ENCODE results near the gene PALLD.

Gene PALLD

DNA sequence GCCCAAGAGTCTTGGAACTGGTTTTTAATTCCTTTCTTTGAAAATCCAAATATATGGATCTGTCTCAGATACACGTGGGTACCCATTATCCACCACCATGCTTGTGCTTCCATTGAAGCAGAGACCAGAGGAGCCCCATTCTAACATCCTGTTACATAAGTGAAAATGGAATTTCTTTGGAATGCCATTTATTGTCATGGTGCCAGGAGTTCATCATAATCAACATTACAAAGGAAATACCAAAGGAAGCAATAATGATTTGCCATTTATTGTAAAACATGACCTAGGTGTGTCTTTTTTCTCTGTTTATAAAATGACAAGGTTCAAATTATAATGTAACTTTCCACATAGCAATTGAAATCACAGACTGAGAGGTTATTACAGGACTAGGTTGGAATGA is 61.7 kb downstream of the PALLD start:
- DNase-seq (ENCODE audit: low read depth, low spot score) = peak; percentile 44

DNA sequence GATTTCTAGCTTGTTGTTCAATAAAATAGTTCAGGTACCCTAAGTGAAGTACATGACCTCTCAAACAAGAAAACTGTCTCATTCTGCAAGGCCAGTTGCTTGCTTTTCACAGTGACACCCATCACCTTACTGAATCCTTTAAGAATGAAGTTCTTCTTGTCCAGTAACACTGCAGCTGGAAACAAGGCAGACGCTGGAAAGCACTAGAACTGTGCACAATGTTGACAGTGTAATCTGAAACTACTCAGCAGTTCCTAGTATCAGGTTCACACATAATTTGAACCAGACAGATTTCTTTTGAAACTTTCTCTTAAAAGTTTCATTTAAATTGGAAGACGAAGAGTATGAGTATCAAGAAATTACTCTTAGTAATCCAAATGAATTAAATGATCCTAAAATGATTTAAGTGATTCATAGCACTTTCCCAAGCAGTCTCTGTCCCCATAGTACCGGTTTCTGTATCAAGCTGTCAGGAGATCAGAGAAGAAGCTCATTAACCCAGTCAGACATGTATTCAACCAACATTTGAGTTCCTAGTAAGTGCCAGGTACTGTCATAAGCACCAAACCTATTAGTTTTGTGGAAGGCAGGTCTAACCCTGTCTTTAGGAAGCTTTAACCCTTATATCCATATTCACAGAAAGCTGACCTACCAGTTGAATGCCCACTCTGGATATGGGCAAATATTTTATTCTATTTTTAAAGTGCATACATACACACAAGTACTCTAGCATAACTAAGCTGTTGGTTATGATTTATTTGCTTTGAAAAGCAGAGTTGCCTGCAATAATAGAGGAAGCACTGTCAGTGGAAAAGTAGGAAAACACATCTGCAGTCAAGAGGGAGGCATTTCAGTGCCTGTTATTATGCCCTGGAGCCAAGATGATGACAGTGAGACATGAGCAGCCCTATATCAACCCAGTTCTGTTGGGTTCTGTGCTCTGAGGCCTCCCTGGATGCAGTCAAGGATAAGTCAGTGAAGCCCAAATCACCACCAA is 63.6 kb downstream of the PALLD start:
- peak; percentile 39 for DNase-seq (ENCODE audit: low read depth, low spot score)

DNA sequence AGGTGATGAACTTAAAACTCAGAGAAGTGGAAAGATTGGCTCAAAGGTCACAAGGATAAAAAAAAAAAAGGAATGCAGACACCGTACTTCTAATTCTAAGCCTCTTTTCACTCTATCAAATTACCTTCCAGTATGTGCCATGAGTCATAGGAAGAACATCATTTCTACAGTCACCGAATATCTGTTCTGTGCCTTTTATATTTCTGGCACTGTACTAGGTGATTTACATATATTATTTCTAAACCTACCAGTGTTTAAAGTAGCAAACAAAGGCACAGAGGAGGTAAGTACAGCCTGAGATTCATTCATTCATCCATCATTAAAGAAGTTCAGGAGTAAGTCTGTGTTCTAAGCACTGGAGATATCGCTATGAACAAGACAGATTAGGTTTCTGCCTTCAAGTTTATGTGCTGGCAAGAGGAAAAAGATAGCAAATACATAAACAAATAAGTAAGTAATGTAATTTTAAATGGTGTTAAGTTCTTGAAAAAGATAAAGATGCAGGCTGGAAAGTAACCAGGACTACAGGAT is 65.3 kb downstream of the PALLD start:
- peak; percentile 54 for DNase-seq (ENCODE audit: low read depth, low spot score)

DNA sequence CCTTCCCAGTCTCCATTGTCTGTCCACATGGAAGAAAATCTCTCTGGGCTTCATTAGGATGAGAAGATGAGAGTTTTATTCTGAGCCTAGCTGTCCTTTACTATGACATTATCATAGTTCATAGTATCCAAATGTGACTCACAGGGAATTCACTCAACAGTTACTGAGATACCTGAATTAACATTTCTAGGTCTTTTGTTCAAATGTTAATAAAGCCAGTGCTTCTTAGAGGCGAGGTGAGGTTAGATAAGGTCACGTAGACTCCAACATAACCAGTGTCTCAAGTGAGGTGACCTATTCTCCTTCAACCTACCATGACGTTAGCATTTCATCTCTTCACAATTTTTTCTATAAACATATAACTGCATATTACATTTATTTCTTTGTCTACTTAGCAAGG is 67.2 kb downstream of the PALLD start:
- DNase-seq (ENCODE audit: low read depth, low spot score) = no peak

DNA sequence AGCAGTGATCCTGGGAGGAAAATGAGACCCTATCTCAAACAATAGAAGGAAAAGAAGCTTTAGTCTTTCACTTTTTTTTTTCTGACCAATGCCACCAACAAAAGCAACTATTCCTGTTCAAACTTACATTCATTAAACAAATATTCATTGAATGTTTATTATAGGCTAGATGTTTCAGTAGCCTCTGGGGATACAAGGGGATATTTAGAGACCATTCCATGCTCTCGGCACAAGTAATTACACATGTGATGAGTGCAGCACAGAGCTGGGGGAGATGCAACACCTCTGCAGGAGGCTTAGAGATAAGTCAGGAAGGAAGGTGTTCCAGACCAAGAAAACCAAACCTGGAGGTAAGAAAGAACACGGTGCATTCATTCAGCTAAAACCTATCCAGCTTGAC is 68.3 kb downstream of the PALLD start:
- no peak for DNase-seq (ENCODE audit: low read depth, low spot score)

DNA sequence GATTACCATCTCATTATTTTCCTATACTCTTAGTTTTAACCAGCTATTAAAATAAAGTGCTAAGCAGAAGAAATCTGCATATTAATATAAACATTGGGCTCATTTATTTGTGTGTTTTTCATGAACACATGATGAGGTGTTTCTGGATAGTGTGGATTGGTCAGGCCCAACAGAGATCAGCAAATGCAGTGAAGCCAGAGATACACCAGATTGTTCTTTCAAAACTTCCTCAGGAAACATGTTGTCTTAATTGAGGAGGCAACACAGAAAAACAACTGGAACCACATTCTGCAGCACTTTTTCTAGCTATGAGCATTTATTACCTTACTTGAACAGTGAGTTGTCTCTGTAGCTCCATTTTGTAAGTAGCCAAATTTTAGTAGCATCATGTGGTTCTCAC is 69.9 kb downstream of the PALLD start:
- DNase-seq (ENCODE audit: low read depth, low spot score) = no peak

DNA sequence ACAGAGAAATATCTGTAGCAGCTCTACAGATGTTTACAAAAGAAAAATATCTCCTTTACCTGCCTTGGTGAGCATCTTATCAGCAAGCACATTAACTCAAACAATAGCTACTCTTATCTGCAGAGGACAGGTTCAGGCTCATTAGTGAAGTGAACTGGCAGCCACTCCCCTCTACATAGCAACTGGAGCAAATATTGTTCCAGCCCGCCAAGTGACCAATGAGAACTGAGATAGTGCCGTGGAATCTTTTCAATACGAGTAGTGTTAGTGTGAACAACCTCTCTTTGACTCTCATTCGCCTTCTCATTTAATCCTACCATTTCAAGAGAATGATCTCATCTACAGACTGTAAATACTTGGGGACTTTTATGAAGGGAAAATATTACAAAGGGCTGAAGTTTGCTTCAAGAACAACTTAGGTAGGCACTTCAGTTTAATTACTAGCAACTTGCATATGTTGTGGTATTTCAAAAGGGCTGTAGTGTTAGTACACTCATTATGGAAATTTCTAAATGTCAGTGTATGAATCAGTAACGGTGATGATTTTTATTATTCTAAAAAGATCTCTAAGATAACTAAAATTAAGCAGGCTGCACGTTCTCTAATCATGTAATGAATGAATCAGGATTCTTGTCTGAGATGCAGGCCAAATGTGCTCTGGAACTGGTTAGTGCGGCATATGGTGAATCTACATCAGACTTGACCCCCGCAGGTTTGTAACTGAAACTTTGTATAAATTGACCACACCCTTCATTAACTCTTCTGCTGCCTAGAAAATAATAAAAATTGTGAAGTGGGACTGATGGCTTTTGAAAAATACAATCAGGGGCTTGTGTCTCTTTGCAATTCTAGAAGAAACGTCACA is 72.4 kb downstream of the PALLD start:
- peak; percentile 72 for DNase-seq (ENCODE audit: low read depth, low spot score)

DNA sequence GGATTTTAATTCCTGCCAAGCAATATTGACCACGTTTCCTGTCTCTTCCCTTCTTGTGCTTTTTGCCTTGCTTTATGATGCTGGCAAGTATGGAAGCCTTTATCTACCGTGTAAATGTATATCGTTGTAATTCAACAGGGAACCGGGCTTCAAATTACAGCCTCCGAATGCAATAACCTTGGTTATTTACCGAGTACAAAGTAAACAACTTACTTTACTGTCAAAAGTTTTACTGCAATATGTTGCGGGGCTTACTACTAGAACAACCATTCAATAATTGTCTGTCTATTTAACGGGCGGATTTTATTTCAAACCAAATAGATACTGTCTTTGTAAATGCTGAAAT is 73.1 kb downstream of the PALLD start:
- DNase-seq (ENCODE audit: low read depth, low spot score) = no peak

DNA sequence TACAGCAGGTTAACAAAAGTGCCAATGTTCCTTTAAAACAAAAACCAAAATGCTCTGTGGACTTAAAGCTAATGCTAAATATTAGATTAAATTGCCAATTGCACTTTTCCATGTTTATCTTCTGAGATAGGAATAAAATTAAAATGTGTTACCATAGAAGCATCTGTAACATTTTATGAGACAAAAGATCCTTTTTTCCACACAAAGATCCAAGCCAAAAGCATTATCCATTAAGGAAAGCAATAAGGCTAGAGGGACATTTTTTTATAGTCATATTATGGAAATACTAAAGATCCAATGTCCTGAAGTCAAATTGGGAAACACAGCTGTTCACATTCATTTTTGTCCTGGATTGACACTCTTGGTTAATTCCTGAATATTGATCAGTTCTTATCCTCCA is 73.6 kb downstream of the PALLD start:
- no peak for DNase-seq (ENCODE audit: low read depth, low spot score)

DNA sequence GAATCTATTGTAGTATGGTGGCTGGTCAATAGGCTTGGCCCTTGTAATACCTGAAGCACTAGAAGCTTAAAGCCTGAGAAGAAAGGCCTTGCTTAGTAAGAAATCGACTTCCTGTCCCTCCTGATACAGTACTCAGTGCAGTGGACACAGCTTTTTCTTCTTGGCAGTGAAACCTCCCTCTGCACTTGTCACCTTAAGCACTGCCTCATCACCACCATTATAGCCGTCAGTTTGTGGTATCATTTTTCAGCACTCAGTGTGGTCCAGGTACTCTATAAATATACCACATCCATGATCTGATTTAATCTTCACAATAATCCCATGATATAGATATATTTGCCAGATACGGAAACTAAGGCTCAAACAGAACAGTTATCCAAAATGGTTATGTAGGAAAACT is 75.2 kb downstream of the PALLD start:
- no peak for DNase-seq (ENCODE audit: low read depth, low spot score)

DNA sequence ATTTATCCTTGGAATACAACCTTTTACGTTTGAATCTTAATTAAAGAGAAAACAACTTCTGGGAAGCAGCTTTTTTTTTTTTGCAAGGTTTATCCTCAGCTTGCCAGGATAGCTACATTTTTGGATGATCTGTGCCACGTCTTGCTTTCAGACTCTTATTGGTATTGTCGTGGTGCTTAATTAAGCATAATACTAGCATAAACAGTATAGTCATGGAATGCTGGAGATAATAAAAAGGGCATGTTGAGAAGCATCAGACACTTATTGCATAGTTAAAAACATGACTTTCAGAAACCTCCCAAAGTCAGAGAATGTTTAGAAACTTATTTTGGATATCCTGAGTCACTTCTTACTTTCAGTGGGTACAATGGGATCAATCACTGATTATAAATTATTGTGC is 77.0 kb downstream of the PALLD start:
- no peak for DNase-seq (ENCODE audit: low read depth, low spot score)

DNA sequence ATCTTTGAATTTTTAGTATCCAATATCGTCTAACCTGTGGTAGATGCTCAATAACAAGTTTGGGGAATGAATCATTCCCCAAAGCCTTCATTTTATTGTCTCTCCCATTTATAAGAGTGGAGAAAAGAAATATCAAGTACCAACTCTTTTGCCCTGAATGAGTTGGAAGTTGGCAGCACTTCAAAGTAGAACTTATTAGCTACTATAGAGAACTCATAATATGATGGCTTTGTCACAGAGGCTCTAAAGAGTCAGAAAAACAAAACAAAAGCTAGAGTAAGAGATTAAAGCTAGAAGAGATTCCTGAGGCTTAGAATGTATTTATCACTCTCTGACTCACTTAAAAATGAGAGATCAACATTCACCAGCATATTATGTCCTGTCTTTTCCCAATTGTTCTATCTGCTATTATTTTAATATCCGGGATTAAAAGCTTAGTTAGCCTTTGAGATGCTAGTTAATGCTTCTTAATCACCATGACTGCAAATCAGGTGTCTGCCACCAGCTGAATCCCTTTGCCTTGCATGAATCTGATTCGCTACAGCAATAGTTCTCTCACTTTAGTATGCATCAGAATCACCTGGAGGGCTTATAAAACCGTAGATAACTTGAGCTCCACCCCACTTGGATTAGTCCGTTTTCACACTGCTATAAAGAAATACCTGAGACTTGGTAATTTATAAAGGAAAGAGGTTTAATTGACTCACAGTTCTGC is 77.9 kb downstream of the PALLD start:
- DNase-seq (ENCODE audit: low read depth, low spot score) = peak; percentile 78

DNA sequence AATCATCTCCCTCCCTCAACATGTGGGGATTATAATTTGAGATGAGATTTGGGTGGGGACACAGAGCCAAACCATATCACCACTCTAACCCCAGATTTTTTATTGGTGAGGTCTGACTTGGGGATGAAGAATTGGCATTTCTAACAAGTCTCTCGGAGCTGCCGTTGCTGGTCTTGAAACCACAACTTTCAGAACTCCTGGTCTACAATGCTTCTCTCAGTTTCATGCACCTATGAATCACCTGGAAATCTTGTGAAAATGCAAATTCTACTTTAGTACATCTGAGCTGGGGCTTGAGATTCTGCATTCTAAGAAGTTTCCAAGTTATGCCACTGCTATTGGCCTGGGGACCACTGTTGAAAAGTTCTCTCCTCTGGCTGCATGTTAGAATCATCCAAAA is 78.6 kb downstream of the PALLD start:
- no peak for DNase-seq (ENCODE audit: low read depth, low spot score)

DNA sequence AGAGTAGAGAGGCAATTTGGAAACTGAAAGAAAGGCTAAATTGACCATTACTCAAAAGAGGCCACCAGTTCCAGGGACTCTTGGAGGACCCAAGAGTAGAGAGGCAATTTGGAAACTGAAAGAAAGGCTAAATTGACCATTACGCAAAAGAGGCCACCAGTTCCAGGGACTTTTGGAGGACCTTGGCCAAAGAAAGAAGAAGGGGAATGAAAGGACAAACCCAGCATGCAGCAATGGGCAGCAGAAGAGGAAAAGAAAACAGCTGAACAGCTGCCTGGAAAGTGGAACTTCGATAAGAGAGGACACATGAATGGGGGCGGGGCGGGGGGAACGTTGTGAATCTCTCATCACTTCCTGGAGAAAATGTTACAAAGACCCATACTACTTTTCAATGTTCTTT is 80.8 kb downstream of the PALLD start:
- DNase-seq (ENCODE audit: low read depth, low spot score) = no peak

DNA sequence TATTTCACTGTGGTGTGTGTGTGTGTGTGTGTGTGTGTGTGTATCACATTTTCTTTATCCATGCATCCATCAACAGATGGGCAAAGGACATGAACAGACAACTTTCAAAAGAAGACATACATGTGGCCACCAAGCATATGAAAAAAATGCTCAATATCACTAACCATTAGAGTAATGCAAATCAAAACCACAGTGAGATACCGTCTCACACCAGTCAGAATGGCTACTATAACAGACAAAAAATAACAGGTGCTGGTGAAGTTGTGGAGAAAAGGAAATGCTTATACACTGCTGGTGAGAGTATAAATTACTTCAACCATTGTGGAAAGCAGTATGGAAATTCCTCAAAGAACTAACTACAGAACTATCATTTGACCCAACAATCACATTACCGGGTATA is 83.4 kb downstream of the PALLD start:
- DNase-seq (ENCODE audit: low read depth, low spot score) = no peak

DNA sequence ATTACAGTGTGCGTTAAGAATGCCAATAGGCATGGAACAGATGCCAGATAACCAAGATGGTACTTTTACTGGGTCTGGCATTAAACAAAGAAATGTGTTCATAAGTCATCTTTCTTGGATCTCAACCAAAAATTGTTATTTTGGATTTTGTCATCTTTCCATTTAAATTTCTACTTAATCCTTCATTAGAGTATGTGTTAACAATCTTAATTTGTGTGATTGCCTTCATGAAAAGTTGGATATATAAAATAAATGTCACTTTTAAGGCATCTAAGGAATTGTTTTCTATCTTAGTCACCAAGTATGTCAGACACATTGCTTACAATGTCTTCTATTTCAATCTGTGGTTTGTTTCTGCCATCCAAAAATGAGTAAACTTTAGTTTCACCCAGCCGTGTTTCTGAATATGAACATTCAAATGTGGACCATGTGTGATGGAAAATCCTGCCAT is 87.5 kb downstream of the PALLD start:
- peak; percentile 70 for DNase-seq (ENCODE audit: low read depth, low spot score)

DNA sequence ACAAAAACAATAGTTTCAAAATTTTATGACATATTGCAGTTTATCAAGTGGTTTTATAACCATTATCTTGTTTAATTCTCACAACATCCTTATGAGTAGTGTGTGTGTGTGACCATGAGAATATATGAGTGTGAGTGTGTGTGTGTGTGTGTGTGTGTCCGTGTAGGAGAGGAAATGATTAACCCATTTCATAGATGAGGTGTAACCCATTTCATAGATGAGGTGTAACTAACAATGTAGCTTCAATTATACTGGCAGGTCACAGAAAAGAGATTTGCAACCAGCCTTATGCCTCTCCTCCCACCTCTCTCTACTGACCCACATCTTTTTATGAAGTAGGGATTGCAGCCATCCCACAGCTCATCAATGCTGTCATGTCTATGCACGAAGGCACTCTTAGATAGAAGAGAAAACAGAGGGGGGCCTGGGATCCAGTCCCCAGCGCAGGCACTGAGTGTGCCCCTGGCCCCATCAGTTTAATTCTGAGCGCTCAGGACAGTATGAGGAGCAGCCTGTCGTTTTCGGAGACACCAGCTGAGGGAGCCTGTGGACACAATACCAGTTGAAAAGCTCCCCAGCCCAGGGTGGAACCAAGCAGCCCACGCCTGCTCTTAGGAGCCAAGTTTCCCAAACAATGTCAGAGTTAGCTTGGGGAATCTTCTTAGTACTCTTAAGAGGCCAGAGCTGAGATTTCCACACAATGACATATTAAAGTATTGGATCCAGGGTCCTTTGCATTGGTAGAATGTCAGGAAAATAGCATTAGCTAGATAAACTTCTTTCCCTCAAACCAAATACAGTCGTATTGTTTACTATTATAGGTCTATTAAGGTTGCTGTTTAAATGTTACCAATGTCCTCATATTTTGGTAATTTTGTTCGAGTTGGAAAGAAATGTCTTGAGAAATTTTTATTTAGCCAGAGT is 88.6 kb downstream of the PALLD start:
- DNase-seq (ENCODE audit: low read depth, low spot score) = peak; percentile 92

DNA sequence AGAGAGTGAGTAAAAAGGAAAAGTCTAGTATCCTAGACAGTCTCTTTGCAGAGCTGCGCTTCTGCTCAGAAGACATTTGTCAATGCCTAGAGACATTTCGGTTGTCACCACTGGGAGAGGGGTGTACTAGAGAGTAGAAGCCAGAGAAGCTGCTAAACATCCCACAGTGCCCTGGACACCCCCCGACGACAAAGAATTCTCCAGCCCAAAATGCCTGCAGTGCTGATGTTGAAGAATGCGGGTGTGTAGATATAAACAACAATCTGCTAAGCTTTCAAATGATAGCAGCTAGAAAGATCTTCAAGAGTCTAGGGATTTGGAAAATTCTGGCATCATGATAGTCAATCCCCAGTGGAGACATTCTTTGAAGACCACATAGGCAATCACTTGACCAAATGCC is 90.1 kb downstream of the PALLD start:
- no peak for DNase-seq (ENCODE audit: low read depth, low spot score)

DNA sequence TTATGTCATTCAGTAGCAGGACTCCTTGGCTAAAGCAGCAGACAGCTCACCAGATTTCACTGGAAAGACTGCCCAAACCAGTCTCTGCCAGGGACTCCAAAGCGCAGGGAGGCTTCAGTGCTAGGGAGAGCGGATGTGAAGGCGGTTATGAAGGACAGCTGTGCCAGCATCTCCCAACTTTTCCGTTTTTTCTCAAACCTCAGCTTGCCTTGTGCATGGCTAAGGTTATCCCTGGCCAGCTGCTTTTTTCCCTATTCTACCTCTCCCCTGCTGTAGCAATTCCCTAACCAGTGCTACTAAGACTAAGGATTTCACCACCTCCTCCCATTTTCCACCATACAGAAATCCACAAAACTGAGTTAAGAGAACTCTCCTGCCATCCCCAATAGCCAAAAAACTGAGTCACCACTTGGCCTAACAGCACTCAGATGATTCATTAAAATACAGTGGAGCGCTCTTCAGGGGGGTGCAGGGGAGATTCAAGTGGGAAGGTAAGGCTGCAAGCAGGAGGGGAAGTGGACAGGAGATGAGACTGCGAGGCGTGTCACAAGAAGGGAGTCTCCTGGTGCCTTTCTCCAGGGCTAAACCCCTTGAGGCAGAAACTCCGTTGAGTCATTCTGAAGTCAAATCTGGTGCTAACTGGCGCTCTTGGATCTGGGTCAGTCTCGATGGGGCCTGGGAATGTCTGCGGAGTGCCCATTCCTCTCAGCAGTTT is 90.7 kb downstream of the PALLD start:
- DNase-seq (ENCODE audit: low read depth, low spot score) = peak; percentile 84

Data from astrocyte of the hippocampus (primary cell).